HG03460 (cell line): ENCODE data around the gene EXD1.
"Not testable (repeated sequence)": the region's sequence is repeated elsewhere in the genome, so short reads cannot be mapped to it uniquely, and the experiment has no call there.

Experiments
- ATAC-seq: cut with Tn5 transposase; IDR thresholded peaks from one replicate; pipeline ENCODE4 v1.9.1; 2021; ENCODE audit not compliant: unreplicated experiment

The EXD1 gene

GRCh38 chr15:41150279-41150678 lies 80.3 kb downstream of the EXD1 start:
- ATAC-seq, result no peak

GRCh38 chr15:41148065-41148464 lies 82.5 kb downstream of the EXD1 start:
- ATAC-seq, result no peak

- no peak for ATAC-seq
Measured at GRCh38 chr15:41139619-41140018, 90.9 kb downstream of the EXD1 start.

GRCh38 chr15:41139112-41139511 lies 91.4 kb downstream of the EXD1 start:
- ATAC-seq, result not testable (repeated sequence)

- not testable (repeated sequence) for ATAC-seq
Measured at GRCh38 chr15:41135580-41135979, 95.0 kb downstream of the EXD1 start.

- no peak for ATAC-seq
Measured at GRCh38 chr15:41133454-41133853, 97.1 kb downstream of the EXD1 start.
